Stimulated activated naive B cell treated with anti-CD40 and anti-IgM and Interleukin-4, amounts not matched to agents 10 μg/mL and 1 μg/mL and 100 μg/mL, for 72 hours (primary cell): ENCODE results near the gene S100A14.
A peak's percentile ranks its signal among the peaks of the same experiment; 100 is the strongest.

ENCODE experiments used
- ATAC-seq, 2 donors: fragments of 150-1000 bp; cut with Tn5 transposase; replicated peaks; 2 replicates each; pipeline ENCODE4 v1.10.0; 2021; ENCODE audit warnings: moderate library complexity in 1 of 2
- DNase-seq: peaks from one replicate; pipeline ENCODE4 v3.0.0; 2021
- H3K27ac Mint-ChIP-seq: one replicate; pipeline ENCODE4 v1.8.0; 2022; ENCODE audit warnings: mild to moderate bottlenecking, mixed read lengths
- H3K27me3 Mint-ChIP-seq, 2 donors: one replicate each; pipeline ENCODE4 v1.8.0; 2022; ENCODE audit warnings: mixed read lengths in 2 of 2
- H3K36me3 Mint-ChIP-seq, 2 donors: one replicate each; pipeline ENCODE4 v1.8.0; 2022; ENCODE audit warnings: mixed read lengths in 2 of 2, mild to moderate bottlenecking in 1 of 2
- H3K4me1 Mint-ChIP-seq, 2 donors: one replicate each; pipeline ENCODE4 v1.8.0; 2022; ENCODE audit warnings: mixed read lengths in 2 of 2, mild to moderate bottlenecking in 1 of 2
- H3K4me3 Mint-ChIP-seq, 2 donors: one replicate each; pipeline ENCODE4 v1.8.0; 2022; ENCODE audit warnings: mild to moderate bottlenecking in 2 of 2, mixed read lengths in 2 of 2, moderate library complexity in 1 of 2
- H3K9me3 Mint-ChIP-seq, 2 donors: one replicate each; pipeline ENCODE4 v1.8.0; 2022; ENCODE audit warnings: mixed read lengths in 2 of 2, mild to moderate bottlenecking in 1 of 2

S100A14 gene

GRCh38 chr1:153616917-153617311 lies 789 bp upstream of the S100A14 start:
- H3K9me3 Mint-ChIP-seq, result no peaks in the 10 kb centered on the region
- H3K4me1 Mint-ChIP-seq, result peaks cover 19 to 31% of the 10 kb centered on the region in 2 donors
- peaks cover 0 to 3% of the 10 kb centered on the region in 2 donors for H3K36me3 Mint-ChIP-seq
- ATAC-seq (no peak), DNase-seq (no peak)
- peaks cover 0 to 5% of the 10 kb centered on the region in 2 donors for H3K27me3 Mint-ChIP-seq
- no peak overlapping the region for H3K4me3 Mint-ChIP-seq
- H3K27ac Mint-ChIP-seq, result peak overlapping the region; percentile 74

- Mint-ChIP-seq H3K4me3 (no peak overlapping the region), H3K27me3 (peaks cover 0 to 5% of the 10 kb centered on the region in 2 donors), H3K36me3 (peaks cover 0 to 3% of the 10 kb centered on the region in 2 donors), H3K4me1 (peaks cover 21 to 31% of the 10 kb centered on the region in 2 donors), H3K9me3 (no peaks in the 10 kb centered on the region), H3K27ac (no peak overlapping the region)
- no peak for DNase-seq
- no peak for ATAC-seq
These were observed 719 bp downstream of the S100A14 start for GRCh38 chr1:153615406-153615805.

DNA sequence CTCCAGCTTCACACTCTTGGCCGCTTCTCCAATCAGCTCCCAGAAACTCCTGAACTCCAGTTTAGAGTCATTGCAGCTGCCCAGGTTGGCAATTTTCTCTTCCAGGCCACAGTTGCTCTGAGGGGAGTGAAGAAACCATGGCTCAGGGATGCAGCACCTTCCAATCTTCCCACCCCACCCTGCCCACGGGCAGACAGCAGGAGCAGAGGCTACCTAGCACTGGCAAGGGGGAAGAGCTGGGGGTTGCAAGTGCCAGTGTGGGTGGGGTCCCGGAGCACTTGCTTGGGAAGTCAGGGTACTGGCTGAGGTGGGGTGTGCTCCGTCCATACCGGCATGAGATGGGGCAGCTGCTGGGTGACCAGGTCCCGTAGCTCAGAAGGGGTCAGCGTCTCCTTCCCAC lies 1.2 kb downstream of the S100A14 start:
- H3K27ac Mint-ChIP-seq, result no peak overlapping the region

GRCh38 chr1:153614189-153614900 lies 1.8 kb downstream of the S100A14 start:
- Mint-ChIP-seq H3K36me3 (peaks cover 0 to 3% of the 10 kb centered on the region in 2 donors), H3K27ac (no peak overlapping the region), H3K9me3 (no peaks in the 10 kb centered on the region), H3K4me3 (no peak overlapping the region), H3K27me3 (peaks cover 0 to 5% of the 10 kb centered on the region in 2 donors), H3K4me1 (peaks cover 21 to 31% of the 10 kb centered on the region in 2 donors)
- ATAC-seq, result no peak
- DNase-seq, result no peak

More for the DNA sequence above, 1.2 kb downstream of the S100A14 start:
- Mint-ChIP-seq H3K4me1 (peaks cover 21 to 31% of the 10 kb centered on the region in 2 donors), H3K9me3 (no peaks in the 10 kb centered on the region), H3K36me3 (peaks cover 0 to 3% of the 10 kb centered on the region in 2 donors), H3K4me3 (no peak overlapping the region), H3K27me3 (peaks cover 0 to 5% of the 10 kb centered on the region in 2 donors)
- ATAC-seq, result no peak
- DNase-seq, result no peak

DNA sequence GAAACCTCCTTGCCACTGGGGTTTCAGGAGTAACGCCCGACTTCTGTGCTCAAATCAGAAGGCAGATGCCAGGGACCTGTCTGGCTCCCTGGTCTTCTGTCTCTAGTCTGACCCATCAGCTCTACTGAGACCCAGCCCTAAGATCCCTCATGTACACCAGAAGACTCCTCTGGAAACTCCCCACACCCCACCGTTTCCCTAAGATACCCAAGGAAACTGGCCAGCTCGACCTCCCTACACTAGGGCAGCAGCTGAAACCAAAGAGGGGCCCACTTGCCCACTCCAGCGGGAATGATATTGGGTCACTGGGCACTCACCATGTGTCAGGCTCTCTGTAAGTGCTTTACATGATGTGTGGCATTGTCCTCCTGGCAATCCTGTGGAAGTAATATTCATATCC lies 2.7 kb downstream of the S100A14 start:
- Mint-ChIP-seq H3K9me3 (no peaks in the 10 kb centered on the region), H3K4me1 (peaks cover 24 to 31% of the 10 kb centered on the region in 2 donors), H3K27me3 (peaks cover 0 to 5% of the 10 kb centered on the region in 2 donors), H3K36me3 (no peaks in the 10 kb centered on the region), H3K4me3 (no peak overlapping the region), H3K27ac (no peak overlapping the region)
- ATAC-seq, result no peak
- DNase-seq, result no peak

GRCh38 chr1:153612755-153613331 lies 3.3 kb downstream of the S100A14 start, which contains the start of gene S100A16:
TSS of gene S100A16 (minus strand) at chr1:153613137. CDS start at chr1:153608151, 4,986 bp downstream.
- Mint-ChIP-seq H3K4me3 (no peak within 1 kb of the TSS), H3K9me3 (no peaks in the 10 kb centered on the region), H3K36me3 (no peaks in the 10 kb centered on the region), H3K27me3 (peaks cover 0 to 5% of the 10 kb centered on the region in 2 donors), H3K27ac (peak within 1 kb of the TSS; percentile 49), H3K4me1 (peaks cover 24 to 28% of the 10 kb centered on the region in 2 donors)
- ATAC-seq, result no peak
- no peak for DNase-seq

- H3K27me3 Mint-ChIP-seq, result peaks cover 0 to 5% of the 10 kb centered on the region in 2 donors
- DNase-seq (no peak), ATAC-seq (no peak)
- H3K4me1 Mint-ChIP-seq, result peaks cover 19 to 22% of the 10 kb centered on the region in 2 donors
- no peak overlapping the region for H3K4me3 Mint-ChIP-seq
- H3K36me3 Mint-ChIP-seq, result no peaks in the 10 kb centered on the region
- peak overlapping the region; percentile 49 for H3K27ac Mint-ChIP-seq
- no peaks in the 10 kb centered on the region for H3K9me3 Mint-ChIP-seq
These were observed 3.9 kb downstream of the S100A14 start for GRCh38 chr1:153612111-153612754.

DNA sequence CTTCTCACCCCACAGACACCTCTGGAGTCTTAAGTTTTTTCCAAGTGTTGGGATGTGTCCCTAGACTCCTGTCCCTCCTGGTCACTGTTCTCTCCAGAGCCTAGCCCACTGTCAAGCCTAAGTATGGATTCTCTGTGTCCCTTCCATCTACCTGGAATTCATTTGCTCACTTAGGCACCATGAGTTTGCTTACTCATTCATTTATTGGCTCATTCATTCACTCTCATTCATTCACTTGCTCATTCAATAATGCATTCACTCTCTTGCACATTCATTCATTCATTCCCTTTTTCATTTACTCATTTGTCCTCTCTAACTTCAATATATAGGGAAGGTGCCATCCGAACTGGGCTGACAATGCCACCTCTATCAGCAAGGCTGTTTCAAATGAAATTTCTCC lies 4.8 kb downstream of the S100A14 start:
- DNase-seq (no peak), ATAC-seq (no peak)
- Mint-ChIP-seq H3K27ac (no peak overlapping the region), H3K36me3 (no peaks in the 10 kb centered on the region), H3K27me3 (peaks cover 0 to 5% of the 10 kb centered on the region in 2 donors), H3K4me3 (no peak overlapping the region), H3K9me3 (no peaks in the 10 kb centered on the region), H3K4me1 (peaks cover 15 to 21% of the 10 kb centered on the region in 2 donors)

- DNase-seq (no peak), ATAC-seq (no peak)
- Mint-ChIP-seq H3K27ac (no peak overlapping the region), H3K4me1 (peaks cover 10 to 19% of the 10 kb centered on the region in 2 donors), H3K4me3 (no peak overlapping the region), H3K27me3 (peaks cover 0 to 5% of the 10 kb centered on the region in 2 donors), H3K9me3 (no peaks in the 10 kb centered on the region), H3K36me3 (no peaks in the 10 kb centered on the region)
These were observed 5.3 kb downstream of the S100A14 start for GRCh38 chr1:153610811-153611301.

GRCh38 chr1:153610334-153610733 lies 5.8 kb downstream of the S100A14 start:
- DNase-seq, result no peak
- Mint-ChIP-seq H3K27me3 (peaks cover 0 to 5% of the 10 kb centered on the region in 2 donors), H3K27ac (no peak overlapping the region), H3K9me3 (no peaks in the 10 kb centered on the region), H3K4me1 (peaks cover 6 to 19% of the 10 kb centered on the region in 2 donors), H3K4me3 (no peak overlapping the region), H3K36me3 (peaks cover 0 to under 1% of the 10 kb centered on the region in 2 donors)
- ATAC-seq, result no peak

DNA sequence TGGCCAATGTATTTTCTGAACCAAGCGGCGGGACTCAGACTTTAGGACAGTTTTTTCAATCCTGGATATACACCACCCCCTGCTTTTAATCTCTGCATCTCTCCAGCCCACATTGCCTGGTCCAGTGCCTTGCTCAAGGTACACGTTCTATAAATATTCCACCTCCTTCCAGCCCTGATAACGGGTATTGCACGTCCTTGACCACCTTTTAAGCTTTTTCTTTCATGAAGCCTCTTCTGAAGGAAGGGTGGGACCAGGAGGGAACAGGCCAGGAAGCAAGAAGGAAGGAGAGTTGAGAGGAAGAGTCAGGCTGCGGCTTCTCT lies 6.6 kb downstream of the S100A14 start:
- Mint-ChIP-seq H3K4me1 (peaks cover 9 to 20% of the 10 kb centered on the region in 2 donors), H3K9me3 (peaks cover 0 to 2% of the 10 kb centered on the region in 2 donors), H3K36me3 (peaks cover 0 to 3% of the 10 kb centered on the region in 2 donors), H3K4me3 (no peak overlapping the region), H3K27me3 (peaks cover 0 to 3% of the 10 kb centered on the region in 2 donors), H3K27ac (peak overlapping the region; percentile 39)
- DNase-seq (no peak), ATAC-seq (no peak)

- H3K4me3 Mint-ChIP-seq, result no peak overlapping the region
- peaks cover 0 to 3% of the 10 kb centered on the region in 2 donors for H3K36me3 Mint-ChIP-seq
- peaks cover 0 to 2% of the 10 kb centered on the region in 2 donors for H3K9me3 Mint-ChIP-seq
- no peak for DNase-seq
- H3K27ac Mint-ChIP-seq, result peak overlapping the region; percentile 21
- H3K27me3 Mint-ChIP-seq, result no peaks in the 10 kb centered on the region
- no peak for ATAC-seq
- peaks cover 9 to 20% of the 10 kb centered on the region in 2 donors for H3K4me1 Mint-ChIP-seq
These were observed 7.2 kb downstream of the S100A14 start for GRCh38 chr1:153608742-153609584.

GRCh38 chr1:153608089-153608682 lies 7.9 kb downstream of the S100A14 start:
- no peak overlapping the region for H3K4me3 Mint-ChIP-seq
- ATAC-seq, result no peak
- H3K27me3 Mint-ChIP-seq, result no peaks in the 10 kb centered on the region
- peaks cover 0 to 2% of the 10 kb centered on the region in 2 donors for H3K9me3 Mint-ChIP-seq
- peaks cover 0 to 3% of the 10 kb centered on the region in 2 donors for H3K36me3 Mint-ChIP-seq
- no peak for DNase-seq
- H3K4me1 Mint-ChIP-seq, result peaks cover 9 to 20% of the 10 kb centered on the region in 2 donors
- H3K27ac Mint-ChIP-seq, result no peak overlapping the region
